ENCODE data around the gene SOX21.

SOX21 gene

GRCh38 chr13:94660695-94661326 is 51.5 kb downstream of the SOX21 start:
- H3K4me3 ChIP-seq (ENCODE audit: low read depth, low read length), result no peak overlapping the region
- TF ChIP-seq CTCF (IDR thresholded peaks at IDR 0.05; ENCODE audit: low read depth, low read length), result no peak
